ENCODE data around the gene SLC47A1.

The SLC47A1 gene

DNA sequence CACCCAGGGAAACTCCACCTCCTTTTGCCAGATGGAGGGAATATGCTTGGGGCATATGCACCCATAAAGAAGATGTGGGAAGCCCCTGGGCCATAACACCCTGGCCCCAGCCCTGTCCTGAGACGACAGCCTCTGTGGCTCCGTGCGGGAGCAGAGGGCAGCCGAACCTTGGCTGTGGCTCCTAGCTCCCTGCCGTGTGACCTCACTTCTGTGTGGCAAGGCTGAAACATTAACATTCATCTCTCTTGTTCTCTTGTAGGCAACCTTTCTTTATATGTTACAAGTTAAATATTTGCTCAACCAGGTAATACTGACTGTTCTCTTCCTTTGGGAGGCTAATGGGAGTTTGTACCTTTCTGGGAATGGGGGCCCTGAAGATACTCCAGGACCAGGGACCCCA is 17.5 kb downstream of the SLC47A1 start:
- TF ChIP-seq, protein P1, sequence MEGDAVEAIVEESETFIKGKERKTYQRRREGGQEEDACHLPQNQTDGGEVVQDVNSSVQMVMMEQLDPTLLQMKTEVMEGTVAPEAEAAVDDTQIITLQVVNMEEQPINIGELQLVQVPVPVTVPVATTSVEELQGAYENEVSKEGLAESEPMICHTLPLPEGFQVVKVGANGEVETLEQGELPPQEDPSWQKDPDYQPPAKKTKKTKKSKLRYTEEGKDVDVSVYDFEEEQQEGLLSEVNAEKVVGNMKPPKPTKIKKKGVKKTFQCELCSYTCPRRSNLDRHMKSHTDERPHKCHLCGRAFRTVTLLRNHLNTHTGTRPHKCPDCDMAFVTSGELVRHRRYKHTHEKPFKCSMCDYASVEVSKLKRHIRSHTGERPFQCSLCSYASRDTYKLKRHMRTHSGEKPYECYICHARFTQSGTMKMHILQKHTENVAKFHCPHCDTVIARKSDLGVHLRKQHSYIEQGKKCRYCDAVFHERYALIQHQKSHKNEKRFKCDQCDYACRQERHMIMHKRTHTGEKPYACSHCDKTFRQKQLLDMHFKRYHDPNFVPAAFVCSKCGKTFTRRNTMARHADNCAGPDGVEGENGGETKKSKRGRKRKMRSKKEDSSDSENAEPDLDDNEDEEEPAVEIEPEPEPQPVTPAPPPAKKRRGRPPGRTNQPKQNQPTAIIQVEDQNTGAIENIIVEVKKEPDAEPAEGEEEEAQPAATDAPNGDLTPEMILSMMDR (IDR thresholded peaks at IDR 0.05; ENCODE audit: insufficient read depth, low read length, poor library complexity, severe bottlenecking), result no peak
- DNase-seq (ENCODE audit: extremely low read depth, insufficient read length), result no peak
- no peak overlapping the region for H3K4me3 ChIP-seq (replicated peaks; ENCODE audit: low read depth, low read length)
- no peaks in the 10 kb centered on the region for H3K36me3 ChIP-seq (ENCODE audit: control insufficient read depth, insufficient read depth, low read length)
- H3K27me3 ChIP-seq (replicated peaks; ENCODE audit: control insufficient read depth, insufficient read depth, low read length), result no peaks in the 10 kb centered on the region; the same call in 1 of the 2 replicates

DNA sequence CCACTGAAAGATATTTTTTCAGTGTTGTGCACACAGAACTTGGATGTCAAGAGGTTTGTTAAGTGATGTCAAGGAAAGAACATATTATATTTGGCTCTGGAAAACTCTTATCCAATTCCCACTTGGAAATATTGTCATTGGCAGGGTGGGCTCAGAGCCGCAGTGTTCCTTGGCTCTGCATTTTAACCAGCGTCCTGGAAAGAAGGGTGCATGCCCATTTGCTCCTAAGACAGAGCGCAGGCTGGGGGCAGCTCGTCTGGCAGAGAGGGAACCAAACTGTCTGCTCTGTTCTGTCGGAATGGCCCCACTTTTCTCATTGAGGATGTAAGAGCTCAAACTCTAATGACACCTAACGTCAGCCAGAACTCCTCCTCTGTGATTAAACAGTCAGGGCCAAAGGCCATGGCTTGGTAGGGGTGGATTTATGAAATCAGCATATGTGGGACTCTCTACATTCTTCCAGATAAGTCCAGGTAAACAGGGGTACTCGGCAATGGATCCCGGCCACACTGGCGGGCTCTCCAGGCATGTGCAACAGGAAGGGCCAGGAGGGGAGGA is 18.0 kb downstream of the SLC47A1 start:
- Histone ChIP-seq H3K36me3 (ENCODE audit: control insufficient read depth, insufficient read depth, low read length) (no peaks in the 10 kb centered on the region), H3K27me3 (replicated peaks; ENCODE audit: control insufficient read depth, insufficient read depth, low read length) (no peaks in the 10 kb centered on the region; the same call in 1 of the 2 replicates)
- TF ChIP-seq, protein P1 (IDR thresholded peaks at IDR 0.05; ENCODE audit: insufficient read depth, low read length, poor library complexity, severe bottlenecking), result no peak

DNA sequence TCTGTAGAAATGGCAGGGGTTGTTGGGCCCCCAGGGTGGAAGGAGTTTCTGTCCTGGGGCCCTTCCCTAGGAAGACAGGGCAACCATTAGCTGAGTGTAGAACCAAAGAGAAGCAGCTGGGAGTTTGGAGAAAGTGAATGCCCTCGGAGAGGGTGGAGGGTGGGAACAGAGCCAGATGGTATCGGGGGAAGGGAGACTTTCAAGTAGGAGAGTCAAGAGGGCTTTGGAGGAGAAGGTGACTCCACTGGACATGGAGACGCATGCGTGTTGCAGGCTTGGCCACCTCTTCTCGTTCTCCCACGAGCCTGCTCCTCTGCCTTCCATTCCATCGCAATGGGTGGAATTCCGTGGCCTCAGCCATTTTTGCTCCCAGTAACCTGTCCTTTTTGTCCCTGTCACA is 19.4 kb downstream of the SLC47A1 start:
- TF ChIP-seq, protein P1 (IDR thresholded peaks at IDR 0.05; ENCODE audit: insufficient read depth, low read length, poor library complexity, severe bottlenecking), result no peak
- H3K36me3 ChIP-seq (ENCODE audit: control insufficient read depth, insufficient read depth, low read length), result no peaks in the 10 kb centered on the region
- no peaks in the 10 kb centered on the region; the same call in 1 of the 2 replicates for H3K27me3 ChIP-seq (replicated peaks; ENCODE audit: control insufficient read depth, insufficient read depth, low read length)
- H3K4me3 ChIP-seq (replicated peaks; ENCODE audit: low read depth, low read length), result no peak overlapping the region
- no peak for DNase-seq (ENCODE audit: extremely low read depth, insufficient read length)

More for the DNA sequence above, 18.0 kb downstream of the SLC47A1 start:
- DNase-seq (ENCODE audit: extremely low read depth, insufficient read length), result no peak
- H3K4me3 ChIP-seq (replicated peaks; ENCODE audit: low read depth, low read length), result no peak overlapping the region

DNA sequence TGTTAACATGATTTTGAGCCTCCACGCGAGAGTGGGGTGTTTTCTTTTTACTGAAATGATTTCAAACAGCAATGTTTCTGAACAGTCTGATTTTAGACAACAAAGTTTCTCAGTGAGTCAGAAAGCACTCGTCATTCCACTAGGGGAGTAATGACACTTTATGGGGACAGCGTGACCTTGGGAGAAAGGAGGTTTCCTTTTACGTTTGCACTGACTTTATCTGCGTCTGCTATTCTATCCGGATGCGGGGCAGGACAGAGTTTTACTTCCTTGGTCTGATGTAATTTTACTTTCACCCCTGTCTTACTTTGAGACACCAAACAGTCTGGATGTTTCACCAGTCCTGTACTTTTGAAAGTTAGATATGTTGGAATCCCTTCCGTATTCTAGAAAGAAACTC is 20.7 kb downstream of the SLC47A1 start:
- no peak for DNase-seq (ENCODE audit: extremely low read depth, insufficient read length)
- H3K27me3 ChIP-seq (replicated peaks; ENCODE audit: control insufficient read depth, insufficient read depth, low read length), result no peaks in the 10 kb centered on the region; the same call in 1 of the 2 replicates
- no peaks in the 10 kb centered on the region for H3K36me3 ChIP-seq (ENCODE audit: control insufficient read depth, insufficient read depth, low read length)
- TF ChIP-seq, protein P1 (IDR thresholded peaks at IDR 0.05; ENCODE audit: insufficient read depth, low read length, poor library complexity, severe bottlenecking), result no peak
- no peak overlapping the region for H3K4me3 ChIP-seq (replicated peaks; ENCODE audit: low read depth, low read length)

DNA sequence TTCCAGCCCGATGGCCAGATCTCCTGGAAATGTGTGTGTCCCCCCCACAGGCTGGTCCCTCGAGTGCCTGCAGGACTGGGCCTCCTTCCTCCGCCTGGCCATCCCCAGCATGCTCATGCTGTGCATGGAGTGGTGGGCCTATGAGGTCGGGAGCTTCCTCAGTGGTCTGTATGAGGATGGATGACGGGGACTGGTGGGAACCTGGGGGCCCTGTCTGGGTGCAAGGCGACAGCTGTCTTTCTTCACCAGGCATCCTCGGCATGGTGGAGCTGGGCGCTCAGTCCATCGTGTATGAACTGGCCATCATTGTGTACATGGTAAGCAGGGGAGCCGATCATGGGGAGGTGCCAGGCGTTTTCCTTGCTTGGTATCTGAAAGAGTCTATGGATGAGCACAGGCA is 22.1 kb downstream of the SLC47A1 start:
- no peak for DNase-seq (ENCODE audit: extremely low read depth, insufficient read length)
- Histone ChIP-seq H3K4me3 (replicated peaks; ENCODE audit: low read depth, low read length) (no peak overlapping the region), H3K27me3 (replicated peaks; ENCODE audit: control insufficient read depth, insufficient read depth, low read length) (no peaks in the 10 kb centered on the region; the same call in 1 of the 2 replicates), H3K36me3 (ENCODE audit: control insufficient read depth, insufficient read depth, low read length) (no peaks in the 10 kb centered on the region)
- TF ChIP-seq, protein P1 (IDR thresholded peaks at IDR 0.05; ENCODE audit: insufficient read depth, low read length, poor library complexity, severe bottlenecking), result no peak

DNA sequence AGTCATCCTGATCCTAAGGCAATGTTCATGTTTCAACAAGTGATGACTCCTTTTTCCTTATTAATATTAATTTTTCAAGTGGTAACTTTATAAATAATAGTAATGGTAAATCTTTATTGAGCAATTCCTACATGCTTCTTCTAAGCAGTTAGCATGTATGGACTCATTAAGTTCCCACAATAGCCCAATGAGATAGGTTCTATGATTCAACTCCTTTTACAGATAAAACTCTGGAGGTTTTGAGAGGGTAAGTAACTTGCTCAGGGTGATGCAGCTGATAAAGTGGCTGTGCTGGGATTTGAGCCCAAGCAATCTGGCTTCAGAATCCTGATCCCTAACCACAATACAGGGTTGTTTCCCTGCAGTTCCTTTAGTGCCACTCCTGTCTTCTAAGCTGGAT is 25.3 kb downstream of the SLC47A1 start:
- no peak for DNase-seq (ENCODE audit: extremely low read depth, insufficient read length)
- no peaks in the 10 kb centered on the region for H3K36me3 ChIP-seq (ENCODE audit: control insufficient read depth, insufficient read depth, low read length)
- H3K4me3 ChIP-seq (replicated peaks; ENCODE audit: low read depth, low read length), result no peak overlapping the region
- H3K27me3 ChIP-seq (replicated peaks; ENCODE audit: control insufficient read depth, insufficient read depth, low read length), result no peaks in the 10 kb centered on the region; the same call in 1 of the 2 replicates
- TF ChIP-seq, protein P1 (IDR thresholded peaks at IDR 0.05; ENCODE audit: insufficient read depth, low read length, poor library complexity, severe bottlenecking), result no peak
